ENCODE data around the gene TSBP1.

DNA sequence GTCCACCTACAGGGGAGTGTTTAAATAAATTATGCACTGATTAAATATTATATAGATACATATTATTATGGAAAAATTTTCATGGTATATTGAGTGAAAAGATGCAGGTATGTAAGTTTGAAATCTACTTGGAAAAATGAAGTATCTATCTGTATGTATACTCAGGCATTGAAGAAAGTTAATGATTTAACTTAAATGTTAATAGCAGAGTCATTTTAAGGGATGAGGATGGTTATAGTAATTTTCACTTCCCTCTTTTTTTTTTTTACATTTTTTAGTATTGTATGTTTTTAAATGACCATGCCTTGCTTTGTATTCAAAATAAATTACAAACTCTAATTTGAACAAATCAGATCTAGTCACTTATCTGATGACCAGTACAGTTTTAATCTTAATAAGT, 104.7 kb downstream of the TSBP1 start:
- TF ChIP-seq, protein P1, sequence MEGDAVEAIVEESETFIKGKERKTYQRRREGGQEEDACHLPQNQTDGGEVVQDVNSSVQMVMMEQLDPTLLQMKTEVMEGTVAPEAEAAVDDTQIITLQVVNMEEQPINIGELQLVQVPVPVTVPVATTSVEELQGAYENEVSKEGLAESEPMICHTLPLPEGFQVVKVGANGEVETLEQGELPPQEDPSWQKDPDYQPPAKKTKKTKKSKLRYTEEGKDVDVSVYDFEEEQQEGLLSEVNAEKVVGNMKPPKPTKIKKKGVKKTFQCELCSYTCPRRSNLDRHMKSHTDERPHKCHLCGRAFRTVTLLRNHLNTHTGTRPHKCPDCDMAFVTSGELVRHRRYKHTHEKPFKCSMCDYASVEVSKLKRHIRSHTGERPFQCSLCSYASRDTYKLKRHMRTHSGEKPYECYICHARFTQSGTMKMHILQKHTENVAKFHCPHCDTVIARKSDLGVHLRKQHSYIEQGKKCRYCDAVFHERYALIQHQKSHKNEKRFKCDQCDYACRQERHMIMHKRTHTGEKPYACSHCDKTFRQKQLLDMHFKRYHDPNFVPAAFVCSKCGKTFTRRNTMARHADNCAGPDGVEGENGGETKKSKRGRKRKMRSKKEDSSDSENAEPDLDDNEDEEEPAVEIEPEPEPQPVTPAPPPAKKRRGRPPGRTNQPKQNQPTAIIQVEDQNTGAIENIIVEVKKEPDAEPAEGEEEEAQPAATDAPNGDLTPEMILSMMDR (conservative IDR thresholded peaks at IDR 0.05; ENCODE audit: low read length): no peak
- no peak for TF ChIP-seq EZH2phosphoT487 (IDR thresholded peaks at IDR 0.05; ENCODE audit: borderline replicate concordance)
